DND-41 (cell line): ENCODE results near the gene NDUFB6.

ENCODE experiments used
- ATAC-seq: fragments of 200-7000 bp; cut with Tn5 transposase; 3 replicates; pipeline ENCODE4 v1.9.1; 2021; ENCODE audit warnings: low read depth; ENCODE audit not compliant: insufficient read depth
- DNase-seq: peaks from one replicate; pipeline ENCODE4 v3.0.0-alpha.2; 2020
- H2AFZ ChIP-seq: 2 replicates; pipeline ENCODE4 v1.6.0; 2012; ENCODE audit warnings: low read depth, low read length
- H3K27ac ChIP-seq: 2 replicates; pipeline ENCODE4 v1.5.1; 2012; ENCODE audit warnings: low read length, inconsistent platforms
- H3K27me3 ChIP-seq: fragments of 200-600 bp; sonication (generic); 2 replicates; pipeline ENCODE4 v1.6.0; 2012; ENCODE audit warnings: low read length, mild to moderate bottlenecking, inconsistent platforms; ENCODE audit not compliant: insufficient read depth, poor library complexity
- H3K36me3 ChIP-seq: 2 replicates; pipeline ENCODE4 v1.5.1; 2012; ENCODE audit warnings: low read length, inconsistent platforms; ENCODE audit not compliant: insufficient read depth
- H3K4me1 ChIP-seq: 2 replicates; pipeline ENCODE4 v1.5.1; 2012; ENCODE audit warnings: mild to moderate bottlenecking, low read length; ENCODE audit not compliant: insufficient read depth
- H3K4me2 ChIP-seq: 2 replicates; pipeline ENCODE4 v1.6.0; 2012; ENCODE audit warnings: mild to moderate bottlenecking, moderate library complexity, low read length, inconsistent platforms; ENCODE audit not compliant: insufficient read depth
- H3K4me3 ChIP-seq, 2 experiments: fragments of 200-600 bp in 1 of 2; shearing (Covaris generic) in 1 of 2; 2 replicates each; pipeline ENCODE4 v1.5.1; 2012 to 2016; ENCODE audit warnings: inconsistent platforms in 2 of 2, low read length in 2 of 2, mild to moderate bottlenecking in 2 of 2, low read depth in 1 of 2, moderate library complexity in 1 of 2
- H3K79me2 ChIP-seq: 2 replicates; pipeline ENCODE4 v1.6.0; 2012; ENCODE audit warnings: low read length, inconsistent platforms; ENCODE audit not compliant: insufficient read depth
- H3K9ac ChIP-seq: 2 replicates; pipeline ENCODE4 v1.6.0; 2012; ENCODE audit warnings: low read depth, mild to moderate bottlenecking, inconsistent platforms, low read length, moderate library complexity
- H3K9me3 ChIP-seq: 2 replicates; pipeline ENCODE4 v1.5.1; 2012; ENCODE audit warnings: low read length, moderate library complexity, mild to moderate bottlenecking, inconsistent platforms; ENCODE audit not compliant: insufficient read depth, severe bottlenecking
- H4K20me1 ChIP-seq: 2 replicates; pipeline ENCODE4 v1.6.0; 2012; ENCODE audit warnings: low read length; ENCODE audit not compliant: insufficient read depth
- CTCF ChIP-seq: IDR thresholded peaks from 2 replicates; pipeline ENCODE4 v1.5.1; 2012; ENCODE audit warnings: borderline replicate concordance, low read length, moderate library complexity, mild to moderate bottlenecking; ENCODE audit not compliant: poor library complexity, severe bottlenecking; ENCODE audit errors: extremely low read depth
- EZH2 ChIP-seq: IDR thresholded peaks from 3 replicates; pipeline ENCODE4 v1.6.1; 2012; ENCODE audit warnings: borderline replicate concordance, low read depth, mild to moderate bottlenecking, moderate library complexity, low read length, inconsistent platforms; ENCODE audit not compliant: severe bottlenecking

Gene NDUFB6

DNA sequence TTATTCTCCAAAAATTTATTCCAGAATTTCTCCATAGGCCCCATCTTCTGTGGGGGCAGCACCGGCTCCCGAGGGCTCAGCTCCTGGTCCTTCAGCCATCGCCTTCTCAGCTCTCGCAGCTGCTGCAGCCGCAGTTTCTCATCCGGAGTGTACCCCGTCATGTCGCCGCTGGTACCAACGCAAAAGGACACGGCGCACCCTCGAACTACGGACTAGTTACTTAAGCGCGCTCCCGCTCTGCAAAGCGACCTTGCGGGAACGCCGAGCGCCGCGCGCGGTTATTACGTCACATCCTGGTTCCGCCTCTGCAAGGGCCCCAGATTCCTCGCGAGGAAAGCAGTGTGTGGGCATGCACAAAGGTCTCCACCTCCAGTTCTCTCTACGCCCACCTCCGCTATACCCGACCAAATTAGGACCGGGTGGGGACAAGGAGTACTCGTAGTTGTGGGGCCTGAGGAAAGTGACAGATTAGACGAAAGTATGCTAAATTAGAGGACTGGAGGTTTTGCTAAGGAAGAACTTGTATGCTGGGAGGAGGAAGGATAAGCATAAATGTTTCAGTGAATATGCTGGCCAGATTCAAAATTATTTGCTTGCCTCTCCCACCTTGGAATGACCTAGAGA, at the start of gene NDUFB6:
TSS of gene NDUFB6 (minus strand) at position 260 of the 624 bp plus-strand sequence. CDS start at position 161, 99 bp downstream.
- no peak for TF ChIP-seq EZH2
- TF ChIP-seq CTCF, result no peak
- H3K27ac ChIP-seq, result peak within 1 kb of the TSS; percentile 88
- DNase-seq (peak; percentile 94), ATAC-seq (peak; percentile 97)
- H4K20me1 ChIP-seq, result peaks cover 9% of the 10 kb centered on the region; the same call in 1 of the 2 replicates
- H3K36me3 ChIP-seq, result peaks cover 13% of the 10 kb centered on the region
- peak within 1 kb of the TSS; percentile 98 for H3K4me3 ChIP-seq
- no peaks in the 10 kb centered on the region for H3K27me3 ChIP-seq
- peak within 1 kb of the TSS; percentile 74 for H3K4me2 ChIP-seq
- H3K9ac ChIP-seq, result peak within 1 kb of the TSS; percentile 91
- H3K4me1 ChIP-seq, result peaks cover 32% of the 10 kb centered on the region
- peak within 1 kb of the TSS; percentile 93 for H2AFZ ChIP-seq
- no peaks in the 10 kb centered on the region for H3K9me3 ChIP-seq
- H3K79me2 ChIP-seq, result peaks cover 53% of the 10 kb centered on the region

GRCh38 chr9:32618261-32618660, 45.3 kb upstream of the NDUFB6 start:
- no peaks in the 10 kb centered on the region for H3K9me3 ChIP-seq
- H4K20me1 ChIP-seq, result no peaks in the 10 kb centered on the region
- ATAC-seq (no peak), DNase-seq (no peak)
- no peaks in the 10 kb centered on the region for H3K79me2 ChIP-seq
- no peak overlapping the region for H3K4me2 ChIP-seq
- peaks cover 2% of the 10 kb centered on the region for H3K27me3 ChIP-seq
- H3K4me3 ChIP-seq, result no peak overlapping the region
- H3K9ac ChIP-seq, result no peak overlapping the region
- no peak overlapping the region for H2AFZ ChIP-seq
- H3K4me1 ChIP-seq, result no peaks in the 10 kb centered on the region
- no peaks in the 10 kb centered on the region for H3K36me3 ChIP-seq
- TF ChIP-seq EZH2, result no peak
- TF ChIP-seq CTCF, result no peak
- H3K27ac ChIP-seq, result no peak overlapping the region

DNA sequence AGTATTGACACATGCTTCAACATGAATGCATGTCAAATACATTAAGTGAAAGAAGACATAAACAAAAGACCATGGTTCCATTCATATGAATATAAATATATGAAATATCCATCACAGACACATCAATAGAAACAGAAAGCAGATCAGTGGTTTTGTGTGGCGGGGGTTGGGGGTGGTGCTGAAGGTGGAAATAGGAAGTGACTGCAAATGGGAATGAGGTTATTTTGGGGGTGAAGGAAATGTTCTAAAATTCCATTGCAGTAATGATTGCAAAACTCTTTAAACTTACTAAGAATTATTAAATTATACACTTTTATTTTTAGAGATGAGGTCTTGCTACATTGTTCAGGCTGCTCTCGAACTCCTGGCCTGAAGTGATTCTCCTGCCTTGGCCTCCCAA, 33.9 kb upstream of the NDUFB6 start:
- Histone ChIP-seq H3K27ac (no peak overlapping the region), H3K4me1 (no peaks in the 10 kb centered on the region), H2AFZ (no peak overlapping the region), H3K27me3 (peaks cover 7% of the 10 kb centered on the region), H3K4me3 (no peak overlapping the region), H3K4me2 (no peak overlapping the region), H3K9ac (no peak overlapping the region), H3K79me2 (no peaks in the 10 kb centered on the region), H4K20me1 (no peaks in the 10 kb centered on the region), H3K9me3 (no peaks in the 10 kb centered on the region), H3K36me3 (no peaks in the 10 kb centered on the region)
- no peak for TF ChIP-seq EZH2
- no peak for TF ChIP-seq CTCF
- ATAC-seq, result no peak
- DNase-seq, result no peak
